ENCODE data around the gene SNU13. TPM values are rescaled to one million over a fixed set of nuclear protein-coding genes. Genes with fewer than 3 reads are reported as not detected.

SNU13 gene
- total RNA-seq, 1 experiment from 2014 or later: 223 TPM

DNA sequence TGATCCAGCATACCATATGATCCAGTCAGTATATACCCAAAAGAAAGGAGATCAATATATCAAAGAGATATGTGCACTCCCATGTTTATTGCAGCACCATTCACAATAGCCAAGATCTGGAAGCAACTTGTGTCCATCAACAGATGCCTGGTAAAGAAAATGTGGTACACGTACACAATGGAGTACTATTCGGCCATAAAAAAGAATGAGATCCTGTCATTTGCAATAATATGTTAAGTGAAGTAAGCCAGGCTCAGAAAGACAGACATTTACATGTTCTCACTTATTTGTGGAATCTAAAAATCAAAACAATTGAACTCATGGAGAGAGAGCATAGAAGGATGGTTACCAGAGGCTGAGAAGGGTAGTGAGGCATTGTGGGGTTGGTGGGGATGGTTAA is 27.0 kb downstream of the SNU13 start:
- TF ChIP-seq EZH2 (IDR thresholded peaks at IDR 0.05; ENCODE audit: borderline replicate concordance, low read depth, low read length, poor library complexity, severe bottlenecking) (no peak), CTCF (conservative IDR thresholded peaks at IDR 0.05; ENCODE audit: low read depth, low read length) (no peak)
- POLR2A ChIA-PET (ENCODE audit: low non-redundant PET): no interaction called here
- Histone ChIP-seq H3K4me1 (ENCODE audit: insufficient read depth, low read length, poor library complexity, severe bottlenecking) (peaks cover 5% of the 10 kb centered on the region), H3K27ac (ENCODE audit: low read depth, low read length, poor library complexity, severe bottlenecking) (no peak overlapping the region), H3K4me3 (ENCODE audit: low read depth, low read length, poor library complexity, severe bottlenecking) (no peak overlapping the region), H3K36me3 (ENCODE audit: insufficient read depth, low read length, poor library complexity, severe bottlenecking) (peaks cover 79% of the 10 kb centered on the region), H3K27me3 (replicated peaks; ENCODE audit: insufficient read depth, low read depth, low read length, poor library complexity) (no peaks in the 10 kb centered on the region), H3K9me3 (ENCODE audit: low read depth, low read length, poor library complexity, severe bottlenecking) (no peaks in the 10 kb centered on the region)
- CTCF ChIA-PET: no interaction called here
- no peak for DNase-seq (ENCODE audit: low spot score)
- no TSS peak for BruUV-seq (replicated peaks)
- intact Hi-C loops (cut with micrococcal nuclease; ENCODE audit: unreplicated experiment): no loop called here

DNA sequence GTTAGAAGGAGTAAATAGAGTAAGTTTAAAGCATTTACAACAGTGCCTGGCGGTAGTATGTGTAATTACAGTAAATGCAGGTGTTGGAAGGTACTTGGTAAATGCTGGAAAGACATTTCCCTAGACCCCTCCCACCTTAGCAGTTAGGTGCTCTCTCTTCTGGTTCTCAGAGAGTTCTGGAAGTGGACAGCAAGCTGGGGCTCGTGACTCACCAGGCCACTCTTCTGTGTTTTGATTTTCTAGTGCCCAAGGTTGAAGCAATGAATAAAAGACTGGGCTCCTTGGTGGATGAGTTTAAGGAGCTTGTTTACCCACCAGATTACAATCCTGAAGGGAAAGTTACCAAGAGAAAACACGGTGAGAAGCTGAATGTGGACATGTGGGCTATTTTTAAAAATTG is 27.6 kb downstream of the SNU13 start:
- peaks cover 85% of the 10 kb centered on the region for H3K36me3 ChIP-seq (ENCODE audit: insufficient read depth, low read length, poor library complexity, severe bottlenecking)
- TF ChIP-seq CTCF (conservative IDR thresholded peaks at IDR 0.05; ENCODE audit: low read depth, low read length) (no peak), EZH2 (IDR thresholded peaks at IDR 0.05; ENCODE audit: borderline replicate concordance, low read depth, low read length, poor library complexity, severe bottlenecking) (no peak)

GRCh38 chr22:41660416-41660815 is 28.3 kb downstream of the SNU13 start:
- Histone ChIP-seq H3K4me1 (ENCODE audit: insufficient read depth, low read length, poor library complexity, severe bottlenecking) (peaks cover 15% of the 10 kb centered on the region), H3K27ac (ENCODE audit: low read depth, low read length, poor library complexity, severe bottlenecking) (no peak overlapping the region), H3K36me3 (ENCODE audit: insufficient read depth, low read length, poor library complexity, severe bottlenecking) (peaks cover 90% of the 10 kb centered on the region), H3K27me3 (replicated peaks; ENCODE audit: insufficient read depth, low read depth, low read length, poor library complexity) (no peaks in the 10 kb centered on the region), H3K9me3 (ENCODE audit: low read depth, low read length, poor library complexity, severe bottlenecking) (no peaks in the 10 kb centered on the region), H3K4me3 (ENCODE audit: low read depth, low read length, poor library complexity, severe bottlenecking) (no peak overlapping the region)
- DNase-seq (ENCODE audit: low spot score): no peak
- ChIA-PET CTCF (no interaction called here), POLR2A (ENCODE audit: low non-redundant PET) (no interaction called here)
- TF ChIP-seq EZH2 (IDR thresholded peaks at IDR 0.05; ENCODE audit: borderline replicate concordance, low read depth, low read length, poor library complexity, severe bottlenecking) (no peak), CTCF (conservative IDR thresholded peaks at IDR 0.05; ENCODE audit: low read depth, low read length) (no peak)
- no TSS peak for BruUV-seq (replicated peaks)
- intact Hi-C loops (cut with micrococcal nuclease; ENCODE audit: unreplicated experiment): no loop called here

More for the DNA sequence above, 27.6 kb downstream of the SNU13 start:
- POLR2A ChIA-PET (ENCODE audit: low non-redundant PET): no interaction called here
- CTCF ChIA-PET: no interaction called here
- Histone ChIP-seq H3K4me1 (ENCODE audit: insufficient read depth, low read length, poor library complexity, severe bottlenecking) (peaks cover 11% of the 10 kb centered on the region), H3K27ac (ENCODE audit: low read depth, low read length, poor library complexity, severe bottlenecking) (no peak overlapping the region), H3K9me3 (ENCODE audit: low read depth, low read length, poor library complexity, severe bottlenecking) (no peaks in the 10 kb centered on the region), H3K27me3 (replicated peaks; ENCODE audit: insufficient read depth, low read depth, low read length, poor library complexity) (no peaks in the 10 kb centered on the region), H3K4me3 (ENCODE audit: low read depth, low read length, poor library complexity, severe bottlenecking) (no peak overlapping the region)
- intact Hi-C loops (cut with micrococcal nuclease; ENCODE audit: unreplicated experiment): no loop called here
- BruUV-seq (replicated peaks): no TSS peak
- no peak for DNase-seq (ENCODE audit: low spot score)
